Measurements from ENCODE around the gene FOXB1. TPM values are rescaled to one million over a fixed set of nuclear protein-coding genes. Genes with fewer than 3 reads are reported as not detected.

FOXB1 gene
- total RNA-seq, 1 donor from 2014 or later: not detected

- no peaks in the 10 kb centered on the region for H3K36me3 ChIP-seq
- intact Hi-C loops (cut with DNase I): no loop called here
- no peak overlapping the region for H3K4me3 ChIP-seq
- peaks cover 20% of the 10 kb centered on the region for H3K27me3 ChIP-seq (ENCODE audit: low read depth)
- H3K27ac ChIP-seq: no peak overlapping the region
- ATAC-seq (peak in 1 of 2 donors; percentile 9), DNase-seq (no peak)
- no peaks in the 10 kb centered on the region for H3K9me3 ChIP-seq
- H3K4me1 ChIP-seq: no peaks in the 10 kb centered on the region
- no peak for TF ChIP-seq CTCF (IDR thresholded peaks at IDR 0.05)
Measured at GRCh38 chr15:60017538-60018520, 13.7 kb downstream of the FOXB1 start.

- Histone ChIP-seq H3K4me3 (no peak overlapping the region), H3K27ac (no peak overlapping the region), H3K27me3 (ENCODE audit: low read depth) (no peaks in the 10 kb centered on the region), H3K36me3 (no peaks in the 10 kb centered on the region), H3K4me1 (no peaks in the 10 kb centered on the region), H3K9me3 (no peaks in the 10 kb centered on the region)
- DNase-seq (no peak), ATAC-seq (no peak)
- intact Hi-C loops (cut with DNase I): no loop called here
- no peak for TF ChIP-seq CTCF (IDR thresholded peaks at IDR 0.05)
Measured at GRCh38 chr15:60020736-60021135, 16.6 kb downstream of the FOXB1 start.

GRCh38 chr15:60021589-60022378 lies 17.7 kb downstream of the FOXB1 start:
- H3K36me3 ChIP-seq: no peaks in the 10 kb centered on the region
- ATAC-seq (no peak), DNase-seq (no peak)
- no peak for TF ChIP-seq CTCF (IDR thresholded peaks at IDR 0.05)
- no peak overlapping the region for H3K4me3 ChIP-seq
- no peaks in the 10 kb centered on the region for H3K4me1 ChIP-seq
- no peak overlapping the region for H3K27ac ChIP-seq
- H3K27me3 ChIP-seq (ENCODE audit: low read depth): no peaks in the 10 kb centered on the region
- no peaks in the 10 kb centered on the region for H3K9me3 ChIP-seq
- intact Hi-C loops (cut with DNase I): no loop called here

- no peak overlapping the region for H3K4me3 ChIP-seq
- no peaks in the 10 kb centered on the region for H3K36me3 ChIP-seq
- no peak for TF ChIP-seq CTCF (IDR thresholded peaks at IDR 0.05)
- no peaks in the 10 kb centered on the region for H3K4me1 ChIP-seq
- H3K9me3 ChIP-seq: no peaks in the 10 kb centered on the region
- no peak for DNase-seq
- intact Hi-C loops (cut with DNase I): no loop called here
- no peaks in the 10 kb centered on the region for H3K27me3 ChIP-seq (ENCODE audit: low read depth)
- no peak for ATAC-seq
- H3K27ac ChIP-seq: no peak overlapping the region
Measured at GRCh38 chr15:60022379-60022741, 18.2 kb downstream of the FOXB1 start.

- intact Hi-C loops (cut with DNase I): no loop called here
- Histone ChIP-seq H3K4me3 (no peak overlapping the region), H3K27me3 (ENCODE audit: low read depth) (no peaks in the 10 kb centered on the region), H3K9me3 (no peaks in the 10 kb centered on the region), H3K27ac (no peak overlapping the region), H3K36me3 (no peaks in the 10 kb centered on the region), H3K4me1 (no peaks in the 10 kb centered on the region)
- TF ChIP-seq CTCF (IDR thresholded peaks at IDR 0.05): no peak
- ATAC-seq (no peak), DNase-seq (no peak)
Measured at GRCh38 chr15:60026555-60026954, 22.4 kb downstream of the FOXB1 start.

Measured in lower lobe of right lung (tissue), 2 donors.